ENCODE measurements around the gene DOC2B. TPM values are rescaled to one million over a fixed set of nuclear protein-coding genes. Genes with fewer than 3 reads are reported as not detected.

The DOC2B gene
- total RNA-seq, 1 experiment from 2014 or later, result not detected

Other genes with a start within 250 kb of the DOC2B start
- gene SCGB1C2, start 44.1 kb downstream of the DOC2B start, total RNA-seq (2014; rRNA removed), result not detected in 2 replicates
- gene RPH3AL, start 171.2 kb upstream of the DOC2B start, total RNA-seq (2014; rRNA removed), result 18.1 and 22.0 TPM in 2 replicates